HG03280 (cell line): ENCODE measurements around the gene TNFRSF13B.
"Not testable (repeated sequence)": the region's sequence is repeated elsewhere in the genome, so short reads cannot be mapped to it uniquely, and the experiment has no call there.

Source experiments
- ATAC-seq: cut with Tn5 transposase; IDR thresholded peaks from one replicate; pipeline ENCODE4 v1.9.1; 2021; ENCODE audit warnings: mild to moderate bottlenecking, moderate library complexity; ENCODE audit not compliant: unreplicated experiment

The TNFRSF13B gene

DNA sequence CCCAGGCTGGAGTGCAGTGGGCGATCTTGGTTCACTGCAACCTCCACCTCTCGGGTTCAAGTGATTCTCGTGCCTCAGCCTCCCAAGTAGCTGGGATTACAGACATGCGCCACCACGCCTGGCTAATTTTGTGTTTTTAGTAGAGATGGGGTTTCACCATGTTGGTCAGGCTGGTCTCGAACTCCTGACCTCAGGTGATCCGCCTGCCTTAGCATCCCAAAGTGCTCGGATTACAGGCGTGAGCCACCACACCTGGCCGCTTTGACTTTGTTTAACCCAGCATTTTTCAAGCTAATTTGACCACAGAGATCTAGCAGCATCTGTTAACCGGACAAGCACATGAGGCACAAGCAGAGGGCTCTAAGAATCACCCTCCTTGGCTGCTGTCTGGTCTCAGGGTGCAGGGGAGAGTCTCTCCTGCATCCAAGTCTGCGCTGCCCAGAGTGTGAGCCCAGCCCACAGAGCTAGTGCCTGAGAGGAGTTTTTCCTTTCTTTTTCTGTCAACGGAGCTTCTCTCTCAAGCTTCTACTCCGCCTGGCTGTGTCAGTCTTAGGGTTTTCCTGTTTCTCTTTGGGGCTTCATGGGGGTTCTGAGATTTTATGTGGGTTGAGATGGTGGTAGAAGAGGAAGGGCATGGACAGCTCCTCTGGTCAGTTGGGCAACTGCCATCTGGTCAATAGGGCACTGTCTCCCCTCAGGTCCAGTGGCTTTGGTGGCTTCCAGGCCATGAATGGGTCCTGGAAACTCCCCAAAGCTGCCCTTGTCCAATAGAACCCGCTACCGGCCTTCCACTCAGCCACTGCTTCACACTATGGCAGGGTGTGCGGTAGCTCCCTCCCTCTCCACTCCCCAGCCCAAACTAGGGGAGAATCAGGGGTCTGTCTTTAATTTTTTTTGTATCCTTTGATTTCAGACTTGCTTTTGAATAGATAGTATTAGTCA is 59.6 kb downstream of the TNFRSF13B start:
- ATAC-seq: no peak

DNA sequence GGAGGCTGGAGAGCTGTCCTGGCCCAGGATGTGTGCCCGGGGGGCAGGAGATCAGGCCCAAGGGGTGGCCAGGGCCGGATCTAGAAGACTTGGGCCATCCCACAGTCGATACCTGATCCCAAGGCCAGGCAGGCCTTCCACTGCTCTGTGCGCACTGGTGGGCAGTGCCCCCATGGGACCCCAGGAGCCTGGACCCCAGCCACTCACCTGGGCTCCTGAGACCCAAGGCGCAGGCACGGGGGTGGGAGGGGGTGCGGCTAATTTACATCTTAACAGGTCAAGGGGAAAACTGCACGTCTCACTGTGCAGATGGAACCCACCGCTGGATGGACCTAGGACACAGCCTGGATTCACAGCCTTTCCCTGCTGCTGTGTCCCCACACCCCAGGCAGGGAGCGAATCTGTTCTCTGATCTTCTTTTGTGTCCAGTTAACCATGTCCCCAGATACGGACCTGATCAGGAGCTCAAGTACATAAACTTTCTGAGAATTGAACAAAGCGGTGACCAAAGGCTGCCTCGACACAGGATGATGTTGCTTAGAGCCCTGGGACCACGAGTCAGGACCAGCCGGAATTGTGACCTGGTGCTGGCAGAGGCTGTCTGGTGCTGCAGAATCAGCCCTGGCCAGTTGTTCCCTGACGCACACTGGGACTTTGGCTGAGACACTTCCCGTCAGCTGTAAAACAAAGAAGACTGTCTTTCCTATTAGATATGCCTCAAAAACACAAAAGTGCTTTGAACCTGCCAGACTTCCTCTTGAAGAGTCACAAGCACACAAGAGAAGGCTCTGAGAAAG is 60.6 kb downstream of the TNFRSF13B start:
- ATAC-seq: no peak

DNA sequence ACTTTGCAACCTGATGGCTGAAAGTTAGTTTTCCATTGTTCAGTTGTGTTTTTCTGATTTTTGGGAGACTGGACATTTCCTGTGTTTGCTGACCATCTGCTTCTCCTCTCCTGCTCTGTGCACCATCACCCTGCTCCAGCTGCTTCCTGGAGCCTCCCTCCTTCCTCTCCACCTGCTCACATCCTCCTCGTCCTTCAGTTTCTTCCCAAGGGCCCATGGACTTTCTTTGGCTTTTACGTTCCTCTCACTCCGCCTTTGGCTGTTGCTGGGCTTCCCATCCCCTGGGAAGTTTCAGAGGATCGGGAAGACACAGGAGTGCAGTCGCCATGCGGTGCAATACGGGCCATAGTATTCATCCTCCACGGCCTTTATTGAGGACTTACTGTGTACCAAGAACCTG is 61.6 kb downstream of the TNFRSF13B start:
- no peak for ATAC-seq

DNA sequence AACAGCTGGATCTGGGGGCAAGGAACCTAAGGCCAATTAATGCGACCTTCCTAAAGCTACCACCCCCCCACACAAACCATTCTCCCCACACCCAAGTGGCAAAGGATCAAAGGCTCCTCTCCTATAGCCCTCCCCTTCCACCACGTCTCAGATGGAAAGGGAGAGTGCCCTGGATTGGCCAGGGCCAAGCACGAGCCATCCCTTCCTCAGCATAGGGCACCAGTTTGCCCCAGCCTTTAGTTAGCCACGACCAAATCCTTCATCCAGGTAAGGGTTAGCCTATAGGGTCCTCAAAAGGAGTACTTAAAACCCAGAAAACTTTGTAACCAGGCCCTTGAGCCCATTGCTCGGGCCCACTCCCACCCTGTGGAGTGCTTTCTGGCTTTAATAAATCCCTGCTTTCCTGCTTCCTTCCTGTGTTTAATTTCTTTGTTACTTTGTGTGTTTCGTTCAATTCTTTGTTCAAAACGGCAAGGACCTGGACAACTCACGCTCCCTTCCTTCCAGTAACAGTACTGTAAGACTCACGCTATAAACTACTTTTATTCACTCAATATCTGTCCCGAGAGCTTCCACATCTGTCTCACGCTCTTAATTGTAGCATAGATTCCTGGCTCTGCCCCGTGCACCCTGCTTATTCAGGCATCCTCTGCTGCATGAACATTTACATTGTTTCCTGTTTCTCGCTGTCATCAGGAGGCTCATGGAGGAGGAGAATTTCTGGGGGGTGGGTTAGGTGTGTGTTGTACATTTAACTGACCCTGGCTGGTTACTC is 62.3 kb downstream of the TNFRSF13B start:
- no peak for ATAC-seq

DNA sequence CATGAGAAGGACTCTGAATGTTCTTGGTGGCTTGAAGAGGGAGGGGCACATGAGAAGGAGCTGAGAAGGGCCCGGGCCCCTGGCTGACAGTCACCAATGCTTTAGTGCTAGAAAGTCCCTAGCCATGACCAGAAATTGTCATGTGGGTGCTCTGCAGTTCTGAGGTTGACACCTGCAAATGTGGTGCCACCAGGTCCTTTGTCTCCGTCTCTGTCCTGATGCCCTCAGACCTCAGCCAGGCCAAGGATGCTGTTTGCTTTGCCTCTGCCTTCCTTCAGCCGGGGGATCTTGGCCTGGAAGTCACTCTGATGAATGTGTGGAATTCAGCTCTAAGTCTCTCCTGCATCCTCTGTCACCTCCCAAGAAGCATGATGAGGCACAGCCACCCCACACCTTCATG is 63.6 kb downstream of the TNFRSF13B start:
- no peak for ATAC-seq

DNA sequence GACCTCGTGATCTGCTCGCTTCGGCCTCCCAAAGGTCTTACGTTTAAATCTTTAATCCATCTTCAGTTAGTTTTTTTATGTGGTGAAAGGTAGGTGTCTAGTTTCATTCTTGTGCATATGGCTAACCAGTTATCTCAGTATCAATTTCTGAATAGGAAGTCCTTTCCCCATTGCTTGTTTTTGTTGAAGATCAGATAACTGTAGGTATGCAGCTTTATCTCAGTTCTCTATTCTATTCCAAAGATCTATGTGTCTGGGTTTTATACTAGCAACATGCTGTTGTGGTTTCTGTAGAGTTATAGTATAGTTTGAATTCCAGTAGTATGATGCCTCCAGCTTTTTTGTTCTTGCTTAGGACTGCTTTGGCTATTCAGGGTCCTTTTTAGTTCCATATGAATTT is 65.2 kb downstream of the TNFRSF13B start:
- ATAC-seq: no peak

DNA sequence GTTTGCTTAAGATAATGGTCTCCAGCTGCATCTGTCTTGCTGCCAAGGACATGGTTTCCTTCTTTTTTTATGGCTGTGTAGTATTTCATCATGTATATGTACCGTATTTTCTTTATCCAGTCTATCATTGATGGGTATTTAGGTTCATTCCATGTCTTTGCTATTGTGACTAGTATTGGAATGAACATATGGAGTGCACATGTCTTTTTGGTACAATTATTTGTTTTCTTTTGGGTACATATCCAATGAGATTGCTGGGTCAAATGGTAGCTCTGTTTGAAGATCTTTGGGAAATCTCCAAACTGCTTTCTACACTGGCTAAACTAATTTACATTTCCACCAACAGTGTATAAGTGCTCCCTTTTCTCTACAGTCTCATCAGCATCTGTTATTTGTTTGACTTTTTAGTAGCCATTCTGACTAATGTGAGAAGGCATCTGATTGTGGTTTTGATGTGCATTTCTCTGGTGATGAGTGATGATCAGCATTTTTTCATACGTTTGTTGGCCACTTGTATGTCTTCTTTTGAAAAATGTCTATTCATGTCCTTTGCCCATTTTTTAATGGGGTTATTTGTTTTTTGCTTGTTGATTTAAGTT is 66.2 kb downstream of the TNFRSF13B start:
- ATAC-seq: no peak

DNA sequence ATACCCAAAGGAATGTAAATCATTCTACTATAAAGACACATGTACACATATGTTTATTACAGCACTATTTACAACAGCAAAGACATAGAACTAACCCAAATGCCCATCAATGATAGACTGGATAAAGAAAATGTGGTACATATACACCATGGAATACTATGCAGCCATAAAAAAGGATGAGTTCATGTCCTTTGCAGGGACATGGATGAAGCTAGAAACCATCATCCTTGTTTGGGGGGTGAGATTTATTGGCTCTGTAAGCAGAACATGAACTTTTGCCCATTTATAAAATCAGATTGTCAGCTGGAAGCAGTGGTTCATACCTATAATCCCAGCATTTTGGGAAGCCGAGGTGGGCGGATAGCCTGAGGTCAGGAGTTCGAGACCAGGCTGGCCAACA is 68.8 kb downstream of the TNFRSF13B start:
- ATAC-seq: not testable (repeated sequence)

DNA sequence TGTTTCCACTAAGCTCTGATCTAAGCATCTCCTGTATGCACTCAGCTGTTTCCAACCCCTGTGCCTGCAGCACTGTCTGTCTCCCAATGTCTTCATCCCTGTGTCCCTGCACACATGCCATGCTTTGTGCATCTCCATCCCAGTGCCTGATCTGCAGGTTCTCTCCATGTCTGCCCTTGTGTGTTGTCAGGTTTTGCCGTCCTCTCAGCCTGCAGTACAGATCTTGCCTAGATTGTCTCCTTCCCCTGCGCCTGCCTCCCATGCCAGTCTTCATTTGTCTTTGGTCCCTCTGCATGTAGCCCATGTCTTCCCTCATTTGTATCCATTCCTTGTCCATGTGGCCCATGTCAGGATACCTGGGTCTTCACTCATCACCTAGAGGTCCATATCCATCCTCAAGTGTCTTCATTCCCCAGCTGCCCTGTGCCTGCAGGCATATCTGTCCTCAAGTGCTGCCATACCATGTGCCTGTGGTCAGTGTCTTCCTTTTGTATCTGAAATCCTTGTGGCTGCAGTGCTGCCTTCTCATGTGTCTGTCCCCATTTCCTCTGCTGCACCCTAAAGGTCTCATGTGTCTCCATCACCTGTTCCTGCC is 71.5 kb downstream of the TNFRSF13B start:
- ATAC-seq: no peak

DNA sequence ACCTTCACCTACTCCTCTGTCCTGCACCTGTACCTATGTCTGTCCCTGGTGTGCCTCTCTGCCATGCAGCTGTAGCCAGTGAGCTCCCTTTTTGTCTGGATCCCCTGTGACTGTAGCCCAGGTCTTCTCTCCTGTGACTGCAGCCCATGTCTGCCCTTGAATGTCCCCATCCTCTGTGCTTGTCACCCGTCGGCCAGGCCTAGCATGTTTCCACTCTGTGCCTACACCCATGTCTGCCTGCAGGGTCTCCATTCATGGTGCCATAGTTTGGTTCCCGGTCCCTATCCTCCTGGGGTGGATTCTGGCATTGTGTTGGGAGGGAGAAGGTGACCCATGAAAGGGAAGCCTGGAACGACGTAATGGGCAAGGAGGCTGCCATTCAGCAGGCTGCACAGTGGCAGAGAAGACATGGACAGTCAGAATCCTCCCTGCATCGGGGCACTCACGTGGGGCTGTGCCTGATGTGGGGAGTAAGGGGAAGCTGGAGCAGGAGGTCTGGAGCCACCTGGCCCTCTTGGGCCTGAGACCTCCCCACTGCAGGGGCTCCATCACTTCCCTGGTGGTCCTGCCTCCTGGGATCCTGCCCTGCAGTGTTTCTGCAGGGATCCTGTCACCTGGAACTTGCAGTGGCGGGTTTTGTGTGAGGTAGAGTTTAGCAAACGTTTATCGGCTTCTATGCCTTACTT is 74.6 kb downstream of the TNFRSF13B start:
- not testable (repeated sequence) for ATAC-seq

DNA sequence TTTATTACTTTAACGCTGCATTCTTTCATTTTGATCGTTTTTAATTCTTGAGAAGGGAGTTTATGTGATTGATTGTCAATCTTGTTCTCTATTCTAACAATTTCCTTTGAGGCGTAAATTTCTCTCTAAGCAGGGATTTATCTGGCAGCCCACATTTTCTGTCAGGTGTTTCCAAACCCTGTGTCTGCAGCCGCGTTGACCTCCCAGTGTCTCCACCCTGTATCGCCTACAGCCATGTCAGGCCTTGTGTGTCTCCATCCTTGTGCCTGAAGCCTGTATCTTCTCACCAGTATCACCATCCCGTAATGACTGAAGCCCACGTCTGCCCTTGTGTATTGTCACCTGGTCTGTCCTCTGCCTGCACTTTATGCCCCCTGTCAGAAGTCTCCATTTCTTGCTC is 75.7 kb downstream of the TNFRSF13B start:
- not testable (repeated sequence) for ATAC-seq

DNA sequence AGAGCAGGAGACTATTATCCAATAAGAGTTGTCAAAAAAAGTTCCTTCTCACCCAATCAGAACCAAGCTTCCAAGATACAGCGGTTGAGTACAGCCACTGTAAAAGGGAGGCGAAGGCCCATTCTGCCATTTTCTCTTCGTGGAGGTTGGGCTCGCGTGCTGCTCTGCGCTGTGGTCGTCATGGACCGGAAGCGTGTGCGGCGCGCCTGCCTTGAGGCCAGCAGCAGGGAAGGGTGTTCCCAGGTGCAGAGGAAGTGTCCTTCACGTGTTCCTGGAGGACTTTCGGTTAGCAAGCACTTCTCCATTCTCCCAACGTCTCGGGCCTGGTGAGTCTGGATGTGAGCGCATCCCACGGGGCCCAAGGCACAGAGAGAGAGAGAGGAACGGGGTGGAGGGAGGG is 78.4 kb downstream of the TNFRSF13B start:
- not testable (repeated sequence) for ATAC-seq

DNA sequence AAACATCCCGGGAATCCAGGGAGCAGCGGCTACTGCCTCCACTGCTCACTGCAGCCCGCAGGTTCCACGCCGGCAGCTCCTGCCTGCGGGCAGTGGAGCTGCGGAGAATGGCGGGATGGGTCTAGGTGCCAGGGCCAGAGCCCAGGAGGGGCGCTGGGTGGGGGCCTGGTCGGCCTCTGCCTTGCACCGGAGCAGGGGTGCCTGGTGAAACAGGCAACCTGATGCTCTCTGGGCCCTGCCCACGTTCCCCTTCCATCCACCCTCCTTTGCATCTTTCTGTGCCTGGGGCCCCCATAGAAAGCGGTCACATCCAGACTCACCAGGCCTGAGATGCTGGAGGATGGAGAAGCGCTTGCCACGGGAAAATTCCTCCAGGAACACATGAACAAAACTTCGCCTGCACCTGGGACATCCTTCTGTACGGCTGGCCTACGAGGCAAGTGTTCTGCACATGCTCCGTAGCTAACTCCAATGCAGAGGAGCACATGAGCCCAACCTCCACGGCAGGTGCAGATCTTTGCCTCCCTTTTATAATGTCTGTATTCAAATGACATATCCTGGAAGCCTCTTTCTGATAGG is 79.0 kb downstream of the TNFRSF13B start:
- ATAC-seq: not testable (repeated sequence)

DNA sequence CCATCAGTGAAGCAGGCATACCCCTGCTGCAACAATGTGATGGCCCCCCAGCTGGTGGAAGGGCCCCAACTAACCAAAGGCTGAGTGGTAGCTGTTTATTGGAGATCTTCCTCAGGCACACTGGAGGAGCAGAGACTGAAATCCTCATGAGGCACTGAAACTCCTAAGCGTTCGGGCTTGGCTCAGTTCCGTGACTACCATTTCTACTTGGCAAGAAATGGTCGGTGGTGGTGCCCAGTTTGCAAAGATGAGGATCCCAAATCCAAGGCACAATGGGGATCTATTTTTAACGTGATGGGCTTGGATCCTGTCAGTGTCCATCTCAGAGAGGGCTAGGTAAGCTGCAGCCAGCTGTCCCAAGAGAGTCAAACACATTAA is 82.8 kb downstream of the TNFRSF13B start:
- ATAC-seq: no peak
